ENCODE data around the gene VPS13D.
"Not testable (repeated sequence)": the region's sequence is repeated elsewhere in the genome, so short reads cannot be mapped to it uniquely, and the experiment has no call there.

The VPS13D gene

GRCh38 chr1:12532405-12533315 is 302.8 kb downstream of the VPS13D start:
- no peaks in the 10 kb centered on the region for H3K27me3 ChIP-seq (ENCODE audit: control insufficient read depth in 1 of 2, insufficient read depth in 2 of 2, low read length in 2 of 2)
- H3K4me3 ChIP-seq (ENCODE audit: low read depth in 1 of 2, low read length in 2 of 2) = no peak overlapping the region
- no peaks in the 10 kb centered on the region for H3K36me3 ChIP-seq (ENCODE audit: control insufficient read depth in 1 of 2, insufficient read depth in 2 of 2, low read length in 2 of 2)
- H3K27ac ChIP-seq (ENCODE audit: low read depth, low read length) = no peak overlapping the region
- no peaks in the 10 kb centered on the region for H3K9me3 ChIP-seq (ENCODE audit: control insufficient read depth in 1 of 2, low read length in 2 of 2)
- peaks cover 17 to 18% of the 10 kb centered on the region in 2 donors for H3K4me1 ChIP-seq (ENCODE audit: control insufficient read depth in 1 of 2, insufficient read depth in 2 of 2, low read length in 2 of 2)
- no peak overlapping the region for H3K9ac ChIP-seq (ENCODE audit: low read depth in 1 of 2, low read length in 2 of 2)

GRCh38 chr1:12536023-12536639 is 306.3 kb downstream of the VPS13D start:
- Histone ChIP-seq H3K9me3 (ENCODE audit: control insufficient read depth in 1 of 2, low read length in 2 of 2) (no peaks in the 10 kb centered on the region), H3K27me3 (ENCODE audit: control insufficient read depth in 1 of 2, insufficient read depth in 2 of 2, low read length in 2 of 2) (no peaks in the 10 kb centered on the region), H3K27ac (ENCODE audit: low read depth, low read length) (no peak overlapping the region), H3K9ac (ENCODE audit: low read depth in 1 of 2, low read length in 2 of 2) (no peak overlapping the region), H3K4me3 (ENCODE audit: low read depth in 1 of 2, low read length in 2 of 2) (no peak overlapping the region), H3K4me1 (ENCODE audit: control insufficient read depth in 1 of 2, insufficient read depth in 2 of 2, low read length in 2 of 2) (peaks cover 6 to 7% of the 10 kb centered on the region in 2 donors), H3K36me3 (ENCODE audit: control insufficient read depth in 1 of 2, insufficient read depth in 2 of 2, low read length in 2 of 2) (no peaks in the 10 kb centered on the region)

GRCh38 chr1:12537294-12537693 is 307.5 kb downstream of the VPS13D start:
- Histone ChIP-seq H3K27me3 (ENCODE audit: control insufficient read depth in 1 of 2, insufficient read depth in 2 of 2, low read length in 2 of 2) (no peaks in the 10 kb centered on the region), H3K9ac (ENCODE audit: low read depth in 1 of 2, low read length in 2 of 2) (no peak overlapping the region), H3K36me3 (ENCODE audit: control insufficient read depth in 1 of 2, insufficient read depth in 2 of 2, low read length in 2 of 2) (no peaks in the 10 kb centered on the region), H3K9me3 (ENCODE audit: control insufficient read depth in 1 of 2, low read length in 2 of 2) (no peaks in the 10 kb centered on the region), H3K4me3 (ENCODE audit: low read depth in 1 of 2, low read length in 2 of 2) (no peak overlapping the region), H3K27ac (ENCODE audit: low read depth, low read length) (no peak overlapping the region), H3K4me1 (ENCODE audit: control insufficient read depth in 1 of 2, insufficient read depth in 2 of 2, low read length in 2 of 2) (peaks cover 6 to 10% of the 10 kb centered on the region in 2 donors)

- no peak overlapping the region for H3K4me3 ChIP-seq (ENCODE audit: low read depth in 1 of 2, low read length in 2 of 2)
- H3K4me1 ChIP-seq (ENCODE audit: control insufficient read depth in 1 of 2, insufficient read depth in 2 of 2, low read length in 2 of 2) = peaks cover 6 to 10% of the 10 kb centered on the region in 2 donors
- no peaks in the 10 kb centered on the region for H3K36me3 ChIP-seq (ENCODE audit: control insufficient read depth in 1 of 2, insufficient read depth in 2 of 2, low read length in 2 of 2)
- H3K27ac ChIP-seq (ENCODE audit: low read depth, low read length) = no peak overlapping the region
- H3K9ac ChIP-seq (ENCODE audit: low read depth in 1 of 2, low read length in 2 of 2) = no peak overlapping the region
- no peaks in the 10 kb centered on the region for H3K27me3 ChIP-seq (ENCODE audit: control insufficient read depth in 1 of 2, insufficient read depth in 2 of 2, low read length in 2 of 2)
- no peaks in the 10 kb centered on the region for H3K9me3 ChIP-seq (ENCODE audit: control insufficient read depth in 1 of 2, low read length in 2 of 2)
These were observed 308.2 kb downstream of the VPS13D start for GRCh38 chr1:12537906-12538461.

- H3K36me3 ChIP-seq (ENCODE audit: control insufficient read depth in 1 of 2, insufficient read depth in 2 of 2, low read length in 2 of 2) = not testable (repeated sequence)
These were observed 308.7 kb downstream of the VPS13D start for GRCh38 chr1:12538536-12538935.

GRCh38 chr1:12539320-12539704 is 309.5 kb downstream of the VPS13D start:
- no peaks in the 10 kb centered on the region for H3K36me3 ChIP-seq (ENCODE audit: control insufficient read depth in 1 of 2, insufficient read depth in 2 of 2, low read length in 2 of 2)
- H3K9ac ChIP-seq (ENCODE audit: low read depth in 1 of 2, low read length in 2 of 2) = no peak overlapping the region
- no peak overlapping the region for H3K4me3 ChIP-seq (ENCODE audit: low read depth in 1 of 2, low read length in 2 of 2)
- no peaks in the 10 kb centered on the region for H3K27me3 ChIP-seq (ENCODE audit: control insufficient read depth in 1 of 2, insufficient read depth in 2 of 2, low read length in 2 of 2)
- H3K4me1 ChIP-seq (ENCODE audit: control insufficient read depth in 1 of 2, insufficient read depth in 2 of 2, low read length in 2 of 2) = peaks cover 12 to 14% of the 10 kb centered on the region in 2 donors
- H3K9me3 ChIP-seq (ENCODE audit: control insufficient read depth in 1 of 2, low read length in 2 of 2) = no peaks in the 10 kb centered on the region
- no peak overlapping the region for H3K27ac ChIP-seq (ENCODE audit: low read depth, low read length)

More at GRCh38 chr1:12538536-12538935, 308.7 kb downstream of the VPS13D start:
- not testable (repeated sequence) for H3K9me3 ChIP-seq (ENCODE audit: control insufficient read depth in 1 of 2, low read length in 2 of 2); H3K27ac ChIP-seq (ENCODE audit: low read depth, low read length); H3K4me1 ChIP-seq (ENCODE audit: control insufficient read depth in 1 of 2, insufficient read depth in 2 of 2, low read length in 2 of 2); H3K9ac ChIP-seq (ENCODE audit: low read depth in 1 of 2, low read length in 2 of 2); H3K27me3 ChIP-seq (ENCODE audit: control insufficient read depth in 1 of 2, insufficient read depth in 2 of 2, low read length in 2 of 2); H3K4me3 ChIP-seq (ENCODE audit: low read depth in 1 of 2, low read length in 2 of 2)

- Histone ChIP-seq H3K9me3 (ENCODE audit: control insufficient read depth in 1 of 2, low read length in 2 of 2) (no peaks in the 10 kb centered on the region), H3K9ac (ENCODE audit: low read depth in 1 of 2, low read length in 2 of 2) (no peak overlapping the region), H3K4me3 (ENCODE audit: low read depth in 1 of 2, low read length in 2 of 2) (no peak overlapping the region), H3K27me3 (ENCODE audit: control insufficient read depth in 1 of 2, insufficient read depth in 2 of 2, low read length in 2 of 2) (no peaks in the 10 kb centered on the region), H3K27ac (ENCODE audit: low read depth, low read length) (no peak overlapping the region), H3K4me1 (ENCODE audit: control insufficient read depth in 1 of 2, insufficient read depth in 2 of 2, low read length in 2 of 2) (peaks cover 14 to 16% of the 10 kb centered on the region in 2 donors), H3K36me3 (ENCODE audit: control insufficient read depth in 1 of 2, insufficient read depth in 2 of 2, low read length in 2 of 2) (no peaks in the 10 kb centered on the region)
These were observed 310.1 kb downstream of the VPS13D start for GRCh38 chr1:12539705-12540579.

- Histone ChIP-seq H3K4me1 (ENCODE audit: control insufficient read depth in 1 of 2, insufficient read depth in 2 of 2, low read length in 2 of 2) (peaks cover 14 to 16% of the 10 kb centered on the region in 2 donors), H3K27ac (ENCODE audit: low read depth, low read length) (no peak overlapping the region), H3K9me3 (ENCODE audit: control insufficient read depth in 1 of 2, low read length in 2 of 2) (no peaks in the 10 kb centered on the region), H3K36me3 (ENCODE audit: control insufficient read depth in 1 of 2, insufficient read depth in 2 of 2, low read length in 2 of 2) (no peaks in the 10 kb centered on the region), H3K27me3 (ENCODE audit: control insufficient read depth in 1 of 2, insufficient read depth in 2 of 2, low read length in 2 of 2) (no peaks in the 10 kb centered on the region), H3K4me3 (ENCODE audit: low read depth in 1 of 2, low read length in 2 of 2) (no peak overlapping the region), H3K9ac (ENCODE audit: low read depth in 1 of 2, low read length in 2 of 2) (no peak overlapping the region)
These were observed 310.9 kb downstream of the VPS13D start for GRCh38 chr1:12540580-12541273.

GRCh38 chr1:12541274-12542137 is 311.7 kb downstream of the VPS13D start:
- Histone ChIP-seq H3K4me3 (ENCODE audit: low read depth in 1 of 2, low read length in 2 of 2) (no peak overlapping the region), H3K4me1 (ENCODE audit: control insufficient read depth in 1 of 2, insufficient read depth in 2 of 2, low read length in 2 of 2) (peaks cover 14 to 16% of the 10 kb centered on the region in 2 donors), H3K9me3 (ENCODE audit: control insufficient read depth in 1 of 2, low read length in 2 of 2) (no peaks in the 10 kb centered on the region), H3K36me3 (ENCODE audit: control insufficient read depth in 1 of 2, insufficient read depth in 2 of 2, low read length in 2 of 2) (no peaks in the 10 kb centered on the region), H3K9ac (ENCODE audit: low read depth in 1 of 2, low read length in 2 of 2) (no peak overlapping the region), H3K27me3 (ENCODE audit: control insufficient read depth in 1 of 2, insufficient read depth in 2 of 2, low read length in 2 of 2) (no peaks in the 10 kb centered on the region), H3K27ac (ENCODE audit: low read depth, low read length) (no peak overlapping the region)
